ENCODE results near the gene GTPBP2.

DNA sequence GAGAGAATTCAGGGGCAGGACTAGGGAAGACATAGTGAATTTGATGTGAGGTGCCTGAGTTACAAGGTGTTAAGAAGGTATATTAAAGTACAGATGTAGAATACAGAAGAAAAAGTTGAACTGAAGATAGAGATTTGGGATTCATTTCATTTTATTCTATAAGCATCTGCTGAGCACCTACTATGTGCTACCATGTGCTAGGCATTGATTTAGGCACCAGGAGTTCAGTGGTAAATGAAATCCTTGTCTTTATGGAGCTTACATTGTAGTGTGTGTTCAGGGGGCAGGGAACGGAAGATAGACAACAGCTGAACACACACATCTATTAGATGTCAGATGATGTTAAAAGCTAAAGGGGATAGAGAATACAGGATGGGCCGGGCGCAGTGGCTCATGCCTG, 18.5 kb upstream of the GTPBP2 start:
- TF ChIP-seq, protein P1, sequence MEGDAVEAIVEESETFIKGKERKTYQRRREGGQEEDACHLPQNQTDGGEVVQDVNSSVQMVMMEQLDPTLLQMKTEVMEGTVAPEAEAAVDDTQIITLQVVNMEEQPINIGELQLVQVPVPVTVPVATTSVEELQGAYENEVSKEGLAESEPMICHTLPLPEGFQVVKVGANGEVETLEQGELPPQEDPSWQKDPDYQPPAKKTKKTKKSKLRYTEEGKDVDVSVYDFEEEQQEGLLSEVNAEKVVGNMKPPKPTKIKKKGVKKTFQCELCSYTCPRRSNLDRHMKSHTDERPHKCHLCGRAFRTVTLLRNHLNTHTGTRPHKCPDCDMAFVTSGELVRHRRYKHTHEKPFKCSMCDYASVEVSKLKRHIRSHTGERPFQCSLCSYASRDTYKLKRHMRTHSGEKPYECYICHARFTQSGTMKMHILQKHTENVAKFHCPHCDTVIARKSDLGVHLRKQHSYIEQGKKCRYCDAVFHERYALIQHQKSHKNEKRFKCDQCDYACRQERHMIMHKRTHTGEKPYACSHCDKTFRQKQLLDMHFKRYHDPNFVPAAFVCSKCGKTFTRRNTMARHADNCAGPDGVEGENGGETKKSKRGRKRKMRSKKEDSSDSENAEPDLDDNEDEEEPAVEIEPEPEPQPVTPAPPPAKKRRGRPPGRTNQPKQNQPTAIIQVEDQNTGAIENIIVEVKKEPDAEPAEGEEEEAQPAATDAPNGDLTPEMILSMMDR (optimal IDR thresholded peaks at IDR 0.05 in 1 of 3, IDR thresholded peaks at IDR 0.05 in 1 of 3, conservative IDR thresholded peaks at IDR 0.05 in 1 of 3; ENCODE audit: extremely low read depth in 1 of 3, insufficient read depth in 2 of 3, low read length in 3 of 3): no peak
- no peak for TF ChIP-seq EZH2 (IDR thresholded peaks at IDR 0.05; ENCODE audit: low read length)

Data from keratinocyte (primary cell).